Stimulated activated CD8-positive, alpha-beta memory T cell treated with anti-CD3 and anti-CD28 coated beads, Interleukin-4, amount 100 ng/mL, for 24 hours (primary cell): ENCODE measurements around the gene ACYP2.

ENCODE experiments used
- DNase-seq: peaks from one replicate; pipeline ENCODE4 v3.0.0-alpha.2; 2020; ENCODE audit warnings: low read depth

ACYP2 gene

GRCh38 chr2:54158311-54158710 lies 42.9 kb downstream of the ACYP2 start:
- no peak for DNase-seq

- no peak for DNase-seq
Measured at GRCh38 chr2:54161660-54162424, 46.4 kb downstream of the ACYP2 start.

GRCh38 chr2:54164106-54164505 lies 48.7 kb downstream of the ACYP2 start:
- no peak for DNase-seq

GRCh38 chr2:54166121-54166773 lies 50.8 kb downstream of the ACYP2 start:
- no peak for DNase-seq

- no peak for DNase-seq
Measured at GRCh38 chr2:54176577-54176976, 61.2 kb downstream of the ACYP2 start.

GRCh38 chr2:54183281-54183680 lies 67.9 kb downstream of the ACYP2 start:
- DNase-seq, result no peak

GRCh38 chr2:54183972-54184371 lies 68.6 kb downstream of the ACYP2 start:
- no peak for DNase-seq

GRCh38 chr2:54185105-54185504 lies 69.7 kb downstream of the ACYP2 start:
- DNase-seq, result no peak

- no peak for DNase-seq
Measured at GRCh38 chr2:54187331-54187730, 71.9 kb downstream of the ACYP2 start.

GRCh38 chr2:54189539-54189938 lies 74.1 kb downstream of the ACYP2 start:
- DNase-seq, result no peak

- DNase-seq, result no peak
Measured at GRCh38 chr2:54191361-54192135, 76.1 kb downstream of the ACYP2 start.

GRCh38 chr2:54194761-54195750 lies 79.6 kb downstream of the ACYP2 start:
- DNase-seq, result no peak

GRCh38 chr2:54196646-54197045 lies 81.2 kb downstream of the ACYP2 start:
- DNase-seq, result no peak

GRCh38 chr2:54204476-54204875 lies 89.1 kb downstream of the ACYP2 start:
- DNase-seq, result no peak

- no peak for DNase-seq
Measured at GRCh38 chr2:54206596-54206995, 91.2 kb downstream of the ACYP2 start.

GRCh38 chr2:54207666-54208195 lies 92.3 kb downstream of the ACYP2 start:
- no peak for DNase-seq

GRCh38 chr2:54208364-54209240 lies 93.2 kb downstream of the ACYP2 start:
- no peak for DNase-seq

GRCh38 chr2:54209379-54209778 lies 94.0 kb downstream of the ACYP2 start:
- DNase-seq, result no peak

- no peak for DNase-seq
Measured at GRCh38 chr2:54212456-54212855, 97.0 kb downstream of the ACYP2 start.

GRCh38 chr2:54213082-54213481 lies 97.7 kb downstream of the ACYP2 start:
- no peak for DNase-seq
